GM21390 (cell line): ENCODE data around the gene PCNX4.

Experiments
- ATAC-seq: cut with Tn5 transposase; IDR thresholded peaks from one replicate; pipeline ENCODE4 v1.9.1; 2021; ENCODE audit not compliant: unreplicated experiment

Gene PCNX4

GRCh38 chr14:60171690-60172089 lies 80.0 kb downstream of the PCNX4 start:
- ATAC-seq, result no peak

GRCh38 chr14:60174352-60175254 lies 82.9 kb downstream of the PCNX4 start:
- no peak for ATAC-seq

- ATAC-seq, result no peak
Observed at GRCh38 chr14:60175255-60175902, 83.7 kb downstream of the PCNX4 start.

GRCh38 chr14:60178164-60178563 lies 86.4 kb downstream of the PCNX4 start:
- ATAC-seq, result no peak

- ATAC-seq, result no peak
Observed at GRCh38 chr14:60178820-60179219, 87.1 kb downstream of the PCNX4 start.

GRCh38 chr14:60179431-60179869 lies 87.7 kb downstream of the PCNX4 start:
- ATAC-seq, result no peak

GRCh38 chr14:60183138-60183537 lies 91.4 kb downstream of the PCNX4 start:
- peak; percentile 28 for ATAC-seq

- peak; percentile 41 for ATAC-seq
Observed at GRCh38 chr14:60183741-60184140, 92.0 kb downstream of the PCNX4 start.

- peak; percentile 48 for ATAC-seq
Observed at GRCh38 chr14:60184146-60184904, 92.6 kb downstream of the PCNX4 start.

- ATAC-seq, result no peak
Observed at GRCh38 chr14:60184905-60185555, 93.3 kb downstream of the PCNX4 start.

- ATAC-seq, result no peak
Observed at GRCh38 chr14:60188115-60188514, 96.4 kb downstream of the PCNX4 start.

- ATAC-seq, result no peak
Observed at GRCh38 chr14:60188696-60189095, 97.0 kb downstream of the PCNX4 start.

GRCh38 chr14:60189923-60190840 lies 98.5 kb downstream of the PCNX4 start:
- peak; percentile 50 for ATAC-seq

GRCh38 chr14:60195179-60195810 lies 103.6 kb downstream of the PCNX4 start:
- ATAC-seq, result peak; percentile 55

- ATAC-seq, result no peak
Observed at GRCh38 chr14:60196291-60196690, 104.6 kb downstream of the PCNX4 start.

- no peak for ATAC-seq
Observed at GRCh38 chr14:60197629-60198303, 106.0 kb downstream of the PCNX4 start.

GRCh38 chr14:60199321-60199720 lies 107.6 kb downstream of the PCNX4 start:
- no peak for ATAC-seq

GRCh38 chr14:60204104-60204842 lies 112.5 kb downstream of the PCNX4 start:
- peak; percentile 77 for ATAC-seq
